Sigmoid colon (tissue), 7 donors: ENCODE results near the gene ALDH1L2. TPM values are rescaled to one million over a fixed set of nuclear protein-coding genes. Genes with fewer than 3 reads are reported as not detected.

Experiments
- DNase-seq: peaks from one replicate; pipeline ENCODE4 v3.0.0-alpha.2; 2019
- H3K27ac ChIP-seq, 4 donors: fragments of 200-600 bp; sonication (generic); one replicate each; pipeline ENCODE4 v1.5.1; 2016 to 2019; ENCODE audit warnings: mild to moderate bottlenecking in 1 of 4
- H3K27me3 ChIP-seq, 3 donors: fragments of 200-600 bp; sonication (generic); one replicate each; pipeline ENCODE4 v1.5.1; 2019; ENCODE audit warnings: mild to moderate bottlenecking in 1 of 3
- H3K36me3 ChIP-seq, 4 donors: fragments of 200-600 bp; sonication (generic); one replicate each; pipeline ENCODE4 v1.5.1; 2016 to 2019
- H3K4me1 ChIP-seq, 4 donors: fragments of 200-600 bp; sonication (generic); one replicate each; pipeline ENCODE4 v1.5.1; 2017 to 2019
- H3K4me3 ChIP-seq, 4 donors: fragments of 200-600 bp; sonication (generic); one replicate each; pipeline ENCODE4 v1.5.1; 2017 to 2019; ENCODE audit warnings: mild to moderate bottlenecking in 2 of 4, moderate library complexity in 1 of 4
- H3K9me3 ChIP-seq, 4 donors: fragments of 200-600 bp in 3 of 4; sonication (generic) in 3 of 4; one replicate each; pipeline versions ENCODE4 v1.5.1 to v1.6.1; 2013 to 2019
- CTCF ChIP-seq, 4 experiments: fragments of 450-650 bp in 3 of 4; fragments of 200-600 bp in 1 of 4; IDR thresholded peaks; one replicate each; pipeline ENCODE4 v1.5.1; 2016 to 2019; ENCODE audit warnings: antibody characterized with exemption in 4 of 4, mild to moderate bottlenecking in 3 of 4, moderate library complexity in 2 of 4
- EP300 ChIP-seq, 4 donors: sonication (generic); formaldehyde crosslinking; IDR thresholded peaks; one replicate each; pipeline ENCODE4 v1.6.1; 2017; ENCODE audit warnings: antibody characterized with exemption in 4 of 4
- POLR2A ChIP-seq, 2 donors: fragments of 450-650 bp; IDR thresholded peaks; one replicate each; pipeline ENCODE4 v1.6.1; 2016; ENCODE audit warnings: antibody characterized with exemption in 2 of 2, mild to moderate bottlenecking in 2 of 2, moderate library complexity in 2 of 2
- POLR2AphosphoS5 ChIP-seq, 4 donors: sonication (generic); formaldehyde crosslinking; IDR thresholded peaks; one replicate each; pipeline ENCODE4 v1.6.1; 2017; ENCODE audit warnings: antibody characterized with exemption in 4 of 4
- WGBS, 2 donors: extraction: QIAGEN DNeasy Blood & Tissue Kit; methylation state at CpG; one replicate each; pipeline ENCODE4 v1.1.7; 2013; 5-methylcytosine and 5-hydroxymethylcytosine counted together
- intact Hi-C: fragments of 100-400 bp; cut with DNase I; formaldehyde crosslinking; loops from one replicate; pipeline ENCODE4 v1.15.1; 2023
- polyA plus RNA-seq, 3 donors: library from polyadenylated mRNA; stranded (reverse); fragments of 200-250 nt; gene quantifications; one replicate each; pipeline ENCODE4 v1.2.3, GENCODE V29; 2013
- total RNA-seq, 4 donors: library from RNA; depleted of rRNA; stranded (reverse); fragments of >200 nt; gene quantifications; one replicate each; pipeline ENCODE4 v1.1.0, GENCODE V29; 2016
- donor health status: healthy with polysubstance abuse.
- donor health status: Bipolar disorder and iron deficiency.
- donor health status: healthy.

The ALDH1L2 gene
- total RNA-seq (10 to 100 TPM in 1 of 4 donors, 1 to 10 TPM in 3; 3.1 to 13.0 (median 6.6) TPM), polyA plus RNA-seq (1 to 10 TPM in 1 of 3 donors, under 1 TPM in 2; 0.23 to 1.3 (median 0.60) TPM)

GRCh38 chr12:105084251-105085250 is at the start of gene ALDH1L2:
TSS of gene ALDH1L2 (minus strand) at chr12:105084458. CDS start at chr12:105084436, 22 bp downstream.
- intact Hi-C loops = loop anchor here (2.0 kb wide), 1 partner anchor 22 kb away; the partner anchor contains the start of gene WASHC4
- Histone ChIP-seq H3K4me1 (peaks cover 0 to 18% (median 13%) of the 10 kb centered on the region in 4 donors), H3K36me3 (no peaks in the 10 kb centered on the region), H3K4me3 (peak within 1 kb of the TSS; percentile 40 to 60 (median 58)), H3K9me3 (no peaks in the 10 kb centered on the region), H3K27ac (peak within 1 kb of the TSS; percentile 57 to 78 (median 68)), H3K27me3 (no peaks in the 10 kb centered on the region)
- TF ChIP-seq POLR2AphosphoS5 (IDR thresholded peaks at IDR 0.05) (peak in 2 of 4 donors; percentile 43 to 62), EP300 (IDR thresholded peaks at IDR 0.05) (no peak), POLR2A (IDR thresholded peaks at IDR 0.05) (no peak), CTCF (IDR thresholded peaks at IDR 0.05) (no peak)
- peak; percentile 93 for DNase-seq
- 25 to 26% methylated on average over 75 of the region's 75 CpGs for WGBS, 2 donors

- no peak overlapping the region for H3K27ac ChIP-seq
- DNase-seq = no peak
- H3K9me3 ChIP-seq = no peaks in the 10 kb centered on the region
- H3K4me1 ChIP-seq = no peaks in the 10 kb centered on the region
- H3K36me3 ChIP-seq = peaks cover 24 to 100% (median 57%) of the 10 kb centered on the region in 4 donors
- H3K27me3 ChIP-seq = no peaks in the 10 kb centered on the region
- no peak overlapping the region for H3K4me3 ChIP-seq
- intact Hi-C loops = no loop called here
- no peak for TF ChIP-seq EP300 (IDR thresholded peaks at IDR 0.05)
- no peak for TF ChIP-seq POLR2A (IDR thresholded peaks at IDR 0.05)
- no peak for TF ChIP-seq CTCF (IDR thresholded peaks at IDR 0.05)
- TF ChIP-seq POLR2AphosphoS5 (IDR thresholded peaks at IDR 0.05) = no peak
- 84 to 86% methylated on average over 2 of the region's 2 CpGs for WGBS, 2 donors
Observed at GRCh38 chr12:105120551-105120950, 36.3 kb upstream of the ALDH1L2 start.

- Histone ChIP-seq H3K9me3 (no peaks in the 10 kb centered on the region), H3K4me1 (peaks cover 0 to 10% (median 8%) of the 10 kb centered on the region in 4 donors), H3K27ac (no peak overlapping the region), H3K27me3 (no peaks in the 10 kb centered on the region), H3K4me3 (no peak overlapping the region), H3K36me3 (peaks cover 12 to 93% (median 39%) of the 10 kb centered on the region in 4 donors)
- DNase-seq = no peak
- TF ChIP-seq POLR2AphosphoS5 (IDR thresholded peaks at IDR 0.05) (no peak), EP300 (IDR thresholded peaks at IDR 0.05) (no peak), CTCF (IDR thresholded peaks at IDR 0.05) (no peak), POLR2A (IDR thresholded peaks at IDR 0.05) (no peak)
- 93 to 94% methylated on average over 1 of the region's 1 CpG for WGBS, 2 donors
- intact Hi-C loops = no loop called here
Observed at GRCh38 chr12:105116969-105117368, 32.7 kb upstream of the ALDH1L2 start.

- H3K4me1 ChIP-seq = peaks cover 0 to 43% (median 40%) of the 10 kb centered on the region in 4 donors
- 92 to 93% methylated on average over 3 of the region's 3 CpGs for whole genome bisulfite sequencing, 2 donors
- peaks cover 3 to 61% (median 18%) of the 10 kb centered on the region in 4 donors for H3K36me3 ChIP-seq
- DNase-seq = no peak
- intact Hi-C loops = no loop called here
- TF ChIP-seq POLR2A (IDR thresholded peaks at IDR 0.05) (no peak), EP300 (IDR thresholded peaks at IDR 0.05) (no peak), POLR2AphosphoS5 (IDR thresholded peaks at IDR 0.05) (no peak), CTCF (IDR thresholded peaks at IDR 0.05) (no peak)
- H3K27me3 ChIP-seq = no peaks in the 10 kb centered on the region
- H3K4me3 ChIP-seq = no peak overlapping the region
- H3K9me3 ChIP-seq = no peaks in the 10 kb centered on the region
- H3K27ac ChIP-seq = no peak overlapping the region
Observed at GRCh38 chr12:105113094-105113493, 28.8 kb upstream of the ALDH1L2 start.
